Ovary (tissue), 9 donors: ENCODE measurements around the gene METTL27. TPM values are rescaled to one million over a fixed set of nuclear protein-coding genes. Genes with fewer than 3 reads are reported as not detected.
"Not testable (repeated sequence)": the region's sequence is repeated elsewhere in the genome, so short reads cannot be mapped to it uniquely, and the experiment has no call there.

Experiments
- DNase-seq, 5 donors: peaks; one replicate each; pipeline ENCODE4 v3.0.0-alpha.2; 2019 to 2020
- H3K27ac ChIP-seq, 2 donors: fragments of 200-600 bp; one replicate each; pipeline versions ENCODE4 v1.5.1 to v1.8.0; 2019 to 2022
- H3K27me3 ChIP-seq: fragments of 200-600 bp; one replicate; pipeline ENCODE4 v1.8.0; 2022
- H3K36me3 ChIP-seq: fragments of 200-600 bp; sonication (generic); one replicate; pipeline ENCODE4 v1.5.1; 2019
- H3K4me1 ChIP-seq: one replicate; pipeline ENCODE4 v1.8.1; 2013; ENCODE audit warnings: mild to moderate bottlenecking, moderate library complexity; ENCODE audit not compliant: insufficient read depth
- H3K4me3 ChIP-seq: fragments of 200-600 bp; sonication (generic); one replicate; pipeline ENCODE4 v1.5.1; 2017
- H3K9me3 ChIP-seq, 2 donors: fragments of 200-600 bp in 1 of 2; sonication (generic) in 1 of 2; one replicate each; pipeline versions ENCODE4 v1.5.1 to v1.8.1; 2013 to 2019; ENCODE audit warnings: mild to moderate bottlenecking in 1 of 2, moderate library complexity in 1 of 2
- EP300 ChIP-seq: sonication (generic); formaldehyde crosslinking; IDR thresholded peaks from one replicate; pipeline ENCODE4 v1.6.1; 2017; ENCODE audit warnings: antibody characterized with exemption
- POLR2A ChIP-seq: fragments of 450-650 bp; IDR thresholded peaks from one replicate; pipeline ENCODE4 v1.6.1; 2017; ENCODE audit warnings: antibody characterized with exemption, mild to moderate bottlenecking, moderate library complexity
- WGBS, 3 donors: extraction: QIAGEN DNeasy Blood & Tissue Kit in 1 of 3; methylation state at CpG; one replicate each; pipeline versions ENCODE4 v1.1.5 to v1.1.7; 2013 to 2017; 5-methylcytosine and 5-hydroxymethylcytosine counted together
- intact Hi-C, 4 donors: fragments of 100-400 bp; cut with DNase I; formaldehyde crosslinking; loops; one replicate each; pipeline versions ENCODE4 v1.11.0 to v1.15.1; 2022 to 2023
- polyA plus RNA-seq, 2 donors: library from polyadenylated mRNA; stranded (reverse); fragments of 200-250 nt in 1 of 2; fragments of 350-450 nt in 1 of 2; fragmentation: Illumina TruSeq in 1 of 2; extraction: RNeasy Lipid Tissue Mini Kit (QIAGEN cat#74804) in 1 of 2; gene quantifications; one replicate each; pipeline ENCODE4 v1.2.3, GENCODE V29; 2013 to 2014
- total RNA-seq, 7 donors: library from RNA; depleted of rRNA in 2 of 7; stranded (reverse); fragments of >200 nt in 2 of 7; fragmentation: NEBNext Ultra II Directional in 3 of 7; extraction: Animal tissue kit (Norgen Biotek cat#: 25700) in 3 of 7; gene quantifications; one replicate each; pipeline versions ENCODE4 v1.1.0 to v1.2.4, GENCODE V29; 2016 to 2023
- TF ChIP-seq, protein P1 (sequence below), 3 donors: fragments of 450-650 bp in 2 of 3; fragments of 200-600 bp in 1 of 3; IDR thresholded peaks; one replicate each; pipeline versions ENCODE4 v1.5.1 to v1.8.0; 2016 to 2022; ENCODE audit warnings: antibody characterized with exemption in 3 of 3, mild to moderate bottlenecking in 1 of 3
- donor health status: DM: no; HTN: no; CAD: no; lungs with moderate emphysema.
- donor health status: DM: no; HTN: no; CAD: no.
- donor health status: Bipolar disorder and iron deficiency.
- donor health status: DM: yes; HTN: yes; CAD: no.
- donor health status: DM: no; HTN: no; CAD: no.
- donor health status: DM: yes; HTN: yes; CAD: no.

METTL27 gene
- total and polyA plus RNA-seq, 9 donors, result 1.8 to 25.6 (median 3.6) TPM; not detected in 1

DNA sequence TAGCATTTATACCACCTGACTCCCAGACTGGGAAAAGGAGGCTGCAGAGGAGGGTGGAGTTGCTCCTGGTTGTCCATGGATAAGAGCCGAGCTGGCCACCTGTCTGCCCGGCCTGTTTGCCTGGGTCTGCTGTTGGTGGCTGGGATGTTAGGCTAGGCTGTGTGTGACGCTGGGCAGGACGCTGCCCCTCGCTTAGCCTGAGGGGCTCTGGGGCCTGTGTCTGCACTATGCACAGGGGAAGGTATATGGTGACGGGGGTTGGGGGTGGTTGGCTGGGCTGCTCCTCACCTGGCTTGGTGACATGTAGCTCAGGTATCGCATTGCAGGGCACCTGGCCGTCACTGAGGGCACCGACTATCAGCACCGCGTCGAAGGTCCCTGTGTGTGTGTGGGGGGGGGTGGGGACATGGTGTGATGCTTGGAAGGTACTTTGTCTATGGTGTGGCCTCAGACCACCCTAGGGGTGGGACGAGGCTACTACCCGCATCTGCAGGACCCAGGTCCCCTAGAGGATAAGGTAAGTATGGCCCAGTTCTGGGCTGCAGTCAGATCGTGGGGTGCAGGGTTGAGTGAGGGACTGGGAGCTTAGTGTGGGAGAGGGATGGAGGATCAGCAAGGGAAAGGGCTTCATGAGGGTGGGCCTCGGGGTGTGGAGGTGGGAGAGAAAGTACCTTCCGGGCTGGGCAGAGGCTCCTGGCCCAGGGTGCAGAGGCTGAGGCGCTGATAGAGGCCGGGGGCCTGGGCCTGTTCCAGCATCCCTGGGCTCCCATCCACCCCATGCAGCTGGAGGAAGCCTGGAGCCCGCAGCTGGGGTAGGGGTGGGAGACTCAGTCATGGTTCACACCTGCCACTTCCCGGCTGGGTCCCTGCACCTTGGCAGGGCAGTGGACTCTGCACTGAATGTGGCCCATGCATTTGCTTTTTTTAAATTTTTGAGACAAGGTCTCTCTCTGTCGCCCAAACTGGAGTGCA is 2.3 kb downstream of the METTL27 start:
- intact Hi-C loops, result loop anchor here in 2 of 4 donors (10.0 kb wide), 2 partner anchors 105 to 745 kb away; partner anchors contain the start of gene ABHD11 (in 1 of the 2)
- no peak overlapping the region for H3K4me3 ChIP-seq
- H3K4me1 ChIP-seq, result no peaks in the 10 kb centered on the region
- TF ChIP-seq POLR2A (no peak), EP300 (no peak)
- TF ChIP-seq, protein P1, sequence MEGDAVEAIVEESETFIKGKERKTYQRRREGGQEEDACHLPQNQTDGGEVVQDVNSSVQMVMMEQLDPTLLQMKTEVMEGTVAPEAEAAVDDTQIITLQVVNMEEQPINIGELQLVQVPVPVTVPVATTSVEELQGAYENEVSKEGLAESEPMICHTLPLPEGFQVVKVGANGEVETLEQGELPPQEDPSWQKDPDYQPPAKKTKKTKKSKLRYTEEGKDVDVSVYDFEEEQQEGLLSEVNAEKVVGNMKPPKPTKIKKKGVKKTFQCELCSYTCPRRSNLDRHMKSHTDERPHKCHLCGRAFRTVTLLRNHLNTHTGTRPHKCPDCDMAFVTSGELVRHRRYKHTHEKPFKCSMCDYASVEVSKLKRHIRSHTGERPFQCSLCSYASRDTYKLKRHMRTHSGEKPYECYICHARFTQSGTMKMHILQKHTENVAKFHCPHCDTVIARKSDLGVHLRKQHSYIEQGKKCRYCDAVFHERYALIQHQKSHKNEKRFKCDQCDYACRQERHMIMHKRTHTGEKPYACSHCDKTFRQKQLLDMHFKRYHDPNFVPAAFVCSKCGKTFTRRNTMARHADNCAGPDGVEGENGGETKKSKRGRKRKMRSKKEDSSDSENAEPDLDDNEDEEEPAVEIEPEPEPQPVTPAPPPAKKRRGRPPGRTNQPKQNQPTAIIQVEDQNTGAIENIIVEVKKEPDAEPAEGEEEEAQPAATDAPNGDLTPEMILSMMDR (IDR thresholded peaks at IDR 0.05), result no peak
- no peaks in the 10 kb centered on the region for H3K9me3 ChIP-seq
- H3K36me3 ChIP-seq, result no peaks in the 10 kb centered on the region
- DNase-seq, result no peak
- no peaks in the 10 kb centered on the region for H3K27me3 ChIP-seq
- 88 to 91% (median 90%) methylated on average over 22 of the region's 22 CpGs for WGBS, 3 donors
- no peak overlapping the region for H3K27ac ChIP-seq

DNA sequence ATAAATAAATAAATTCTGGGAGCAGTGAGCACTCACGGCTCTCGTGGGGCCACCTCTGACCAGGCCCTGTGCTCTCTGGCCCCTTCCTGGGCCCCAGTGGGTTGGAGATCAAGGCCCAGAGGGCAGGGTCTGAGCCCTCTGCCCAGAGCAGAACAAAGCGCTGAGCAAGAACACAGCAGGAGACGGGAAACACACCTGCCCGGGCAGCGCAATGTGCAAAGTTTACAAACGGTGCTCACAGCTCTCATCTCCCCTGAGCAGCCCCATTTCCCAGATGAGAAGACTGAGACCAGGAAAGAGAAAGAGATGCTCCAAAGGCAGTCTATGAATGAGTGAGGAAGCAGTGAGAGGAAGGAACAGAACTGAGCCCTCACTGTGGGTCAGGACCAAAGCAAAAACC is 3.0 kb downstream of the METTL27 start:
- Histone ChIP-seq H3K9me3 (no peaks in the 10 kb centered on the region), H3K27me3 (no peaks in the 10 kb centered on the region), H3K4me1 (no peaks in the 10 kb centered on the region), H3K36me3 (no peaks in the 10 kb centered on the region), H3K4me3 (no peak overlapping the region), H3K27ac (no peak overlapping the region)
- TF ChIP-seq POLR2A, result no peak
- TF ChIP-seq, protein P1 (IDR thresholded peaks at IDR 0.05), result no peak
- no peak for TF ChIP-seq EP300
- intact Hi-C loops, result no loop called here
- no peak for DNase-seq
- WGBS, 3 donors, result 81 to 86% (median 82%) methylated on average over 7 of the region's 7 CpGs

DNA sequence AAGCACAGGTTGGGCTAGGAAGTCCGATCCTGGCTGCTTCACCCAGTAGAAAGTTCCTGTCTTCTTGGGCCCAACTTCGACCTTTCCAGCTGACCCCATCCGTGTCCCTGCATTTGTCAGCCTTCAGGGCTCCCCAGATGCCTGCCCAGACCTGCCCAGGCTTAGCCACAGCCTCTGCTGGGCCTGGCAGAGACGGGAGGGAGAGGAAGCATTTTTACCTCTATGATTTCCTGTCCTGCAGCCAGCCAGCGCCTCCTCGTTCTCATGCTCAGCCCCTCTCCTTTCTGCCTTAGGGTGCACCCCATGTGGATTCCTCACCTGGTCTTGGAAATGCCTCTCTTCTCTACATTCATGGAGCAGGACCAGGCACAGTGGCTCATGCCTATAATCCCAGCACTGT is 3.7 kb downstream of the METTL27 start:
- TF ChIP-seq POLR2A, result no peak
- no peak for TF ChIP-seq EP300
- TF ChIP-seq, protein P1 (IDR thresholded peaks at IDR 0.05), result no peak
- intact Hi-C loops, result no loop called here
- Histone ChIP-seq H3K4me3 (no peak overlapping the region), H3K4me1 (no peaks in the 10 kb centered on the region), H3K27ac (no peak overlapping the region), H3K36me3 (no peaks in the 10 kb centered on the region), H3K9me3 (no peaks in the 10 kb centered on the region), H3K27me3 (no peaks in the 10 kb centered on the region)
- DNase-seq, result no peak
- WGBS, 3 donors, result 73 to 79% (median 74%) methylated on average over 6 of the region's 6 CpGs

DNA sequence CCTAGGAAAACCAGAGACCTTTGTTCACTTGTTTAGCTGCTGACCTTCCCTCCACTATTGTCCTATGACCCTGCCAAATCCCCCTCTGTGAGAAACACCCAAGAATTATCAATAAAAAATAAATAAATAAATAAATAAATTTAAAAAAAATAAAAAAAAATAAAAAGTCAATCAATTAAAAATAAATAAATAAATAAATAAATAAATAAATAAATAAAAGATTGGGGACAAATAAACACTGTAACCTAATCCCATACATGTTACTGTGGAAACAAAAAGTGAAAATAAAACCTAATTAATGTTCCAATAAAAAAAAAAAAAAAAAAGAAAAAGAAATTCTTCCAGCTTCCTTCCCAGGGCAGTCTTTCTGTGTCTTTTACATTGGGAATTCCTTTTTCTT is 5.1 kb downstream of the METTL27 start:
- intact Hi-C loops, result not testable (repeated sequence)

DNA sequence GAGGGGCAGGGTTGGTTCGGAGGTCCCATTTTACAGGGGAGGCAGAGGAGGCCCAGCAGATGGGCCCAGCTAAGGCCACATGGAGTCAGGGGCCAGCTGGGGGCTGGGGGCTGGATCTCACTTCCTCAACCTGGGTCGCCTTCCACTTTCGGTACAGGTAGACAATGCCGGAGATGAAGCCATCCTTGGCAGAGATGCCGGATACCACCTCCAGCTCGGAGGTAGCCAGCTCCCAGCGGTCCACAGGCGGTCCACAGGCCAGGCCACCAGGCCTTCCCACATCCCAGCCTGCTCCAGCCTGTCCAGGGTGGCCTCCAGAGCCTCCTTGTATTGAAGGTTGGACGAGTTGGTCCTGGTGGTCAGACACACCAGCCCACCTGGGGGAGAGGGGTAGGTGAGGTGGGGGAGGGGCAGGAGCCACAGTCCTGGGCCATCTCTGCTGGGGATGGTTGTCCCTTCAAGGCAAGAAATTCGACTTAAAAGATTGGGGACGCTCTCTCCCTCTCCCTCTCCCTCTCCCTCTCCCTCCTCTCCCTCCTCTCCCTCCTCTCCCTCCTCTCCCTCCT is 7.6 kb downstream of the METTL27 start:
- intact Hi-C loops, result no loop called here
- Histone ChIP-seq H3K4me1 (peaks cover 8% of the 10 kb centered on the region), H3K9me3 (no peaks in the 10 kb centered on the region), H3K36me3 (no peaks in the 10 kb centered on the region), H3K27me3 (no peaks in the 10 kb centered on the region), H3K4me3 (no peak overlapping the region), H3K27ac (no peak overlapping the region)
- no peak for DNase-seq
- WGBS, 3 donors, result 85 to 96% (median 89%) methylated on average over 10 to 11 of the region's 11 CpGs
- TF ChIP-seq EP300 (no peak), POLR2A (no peak)
- TF ChIP-seq, protein P1 (IDR thresholded peaks at IDR 0.05), result no peak

More for the DNA sequence above, 5.1 kb downstream of the METTL27 start:
- not testable (repeated sequence) for H3K4me1 ChIP-seq, H3K4me3 ChIP-seq, H3K36me3 ChIP-seq, H3K27ac ChIP-seq, DNase-seq, H3K9me3 ChIP-seq, H3K27me3 ChIP-seq
